GM18951 (cell line): Measurements from ENCODE around the gene GPC3.

Experiments used
- POLR2A ChIP-seq: IDR thresholded peaks from 4 replicates; pipeline ENCODE4 v1.6.1; 2011; ENCODE audit warnings: mild to moderate bottlenecking; ENCODE audit not compliant: insufficient read length, insufficient read depth; ENCODE audit errors: extremely low read depth
- in situ Hi-C: fragments of 300-500 bp; cut with MboI; formaldehyde crosslinking; loops from one replicate; pipeline ENCODE4 v1.12.0; 2022; ENCODE audit warnings: low sequenced_read_pairs, mixed read lengths, inconsistent platforms; ENCODE audit not compliant: unreplicated experiment

GPC3 gene

GRCh38 chrX:133923113-133923512 is 62.3 kb downstream of the GPC3 start:
- in situ Hi-C loops: no loop called here
- no peak for TF ChIP-seq POLR2A

DNA sequence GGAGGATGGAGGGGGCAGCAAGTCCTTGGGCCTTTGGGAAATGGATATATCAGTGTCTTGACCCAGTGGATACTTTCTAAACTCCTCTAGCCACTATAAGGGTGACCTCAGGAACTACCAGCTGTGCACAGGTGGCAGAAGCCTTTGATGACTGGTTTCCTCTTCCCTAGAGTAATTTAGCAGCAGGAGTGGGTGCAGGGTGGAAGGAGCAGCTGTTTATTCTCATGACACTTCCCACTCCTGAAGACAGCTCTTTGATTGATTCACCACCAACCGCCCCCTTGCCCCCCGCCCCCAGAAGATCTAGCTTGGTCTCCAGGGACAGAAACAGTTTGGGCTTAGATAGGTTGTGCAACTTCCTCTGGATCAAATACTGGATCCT is 63.0 kb downstream of the GPC3 start:
- TF ChIP-seq POLR2A: no peak
- in situ Hi-C loops: no loop called here

GRCh38 chrX:133921764-133922389 is 63.5 kb downstream of the GPC3 start:
- in situ Hi-C loops: no loop called here
- no peak for TF ChIP-seq POLR2A

- in situ Hi-C loops: no loop called here
- TF ChIP-seq POLR2A: no peak
Measured at GRCh38 chrX:133921086-133921485, 64.3 kb downstream of the GPC3 start.

GRCh38 chrX:133918361-133918771 is 67.0 kb downstream of the GPC3 start:
- no peak for TF ChIP-seq POLR2A
- in situ Hi-C loops: no loop called here

DNA sequence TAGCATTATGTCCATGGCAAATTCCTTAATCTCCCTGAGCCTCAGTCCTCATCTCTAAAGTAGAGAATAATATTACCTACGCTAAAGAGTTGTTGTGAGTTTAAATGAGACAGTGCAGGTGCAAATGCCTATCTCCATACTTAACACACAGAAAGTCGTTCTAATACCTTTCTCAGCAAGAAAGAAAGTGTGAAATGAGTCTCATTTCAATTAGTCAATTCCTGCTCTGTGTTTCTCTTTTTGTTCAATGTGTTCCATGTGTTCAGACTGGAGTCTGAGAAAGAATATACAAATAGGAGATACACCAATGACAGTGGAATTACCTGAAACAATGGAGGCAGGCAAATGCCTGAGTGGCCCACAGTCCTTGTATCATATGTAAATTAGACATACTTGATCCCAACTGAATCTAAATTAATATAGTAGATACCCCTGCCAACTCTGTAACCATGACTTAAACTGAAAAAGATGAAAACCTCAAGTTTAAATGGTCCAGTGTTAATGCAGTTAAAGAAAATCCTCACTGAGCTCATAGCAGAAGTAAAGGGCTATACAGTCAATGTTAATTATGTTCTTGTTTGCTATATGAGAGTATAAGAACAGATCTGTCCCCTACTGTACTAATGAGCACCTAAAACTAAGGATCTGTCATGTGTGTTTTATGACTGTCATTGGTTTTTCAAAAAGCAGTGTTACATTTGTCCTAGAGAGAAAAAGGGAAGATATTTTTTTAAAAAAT is 68.2 kb downstream of the GPC3 start:
- in situ Hi-C loops: no loop called here
- no peak for TF ChIP-seq POLR2A

GRCh38 chrX:133913658-133914388 is 71.6 kb downstream of the GPC3 start:
- in situ Hi-C loops: no loop called here
- TF ChIP-seq POLR2A: no peak

GRCh38 chrX:133913009-133913408 is 72.4 kb downstream of the GPC3 start:
- TF ChIP-seq POLR2A: no peak
- in situ Hi-C loops: no loop called here

- in situ Hi-C loops: no loop called here
- no peak for TF ChIP-seq POLR2A
Measured at GRCh38 chrX:133911825-133912495, 73.4 kb downstream of the GPC3 start.

DNA sequence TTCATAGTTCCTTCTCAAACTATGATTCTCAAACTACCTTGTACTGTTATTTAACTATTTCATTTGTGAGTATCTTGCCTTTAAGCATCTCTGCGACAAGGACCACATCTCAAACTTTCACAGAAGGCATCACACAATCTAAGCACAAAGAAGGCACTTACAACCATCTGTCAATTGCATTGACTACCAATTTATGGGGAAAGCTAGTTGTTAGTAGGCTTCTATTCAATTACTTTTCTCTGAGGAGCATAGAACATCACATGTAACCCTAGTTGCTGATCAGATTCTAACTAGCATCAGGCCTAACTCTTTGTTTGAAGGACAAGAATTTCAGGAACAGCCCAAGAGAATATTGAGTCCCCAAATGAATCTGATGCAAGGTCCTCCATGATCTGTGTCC is 74.9 kb downstream of the GPC3 start:
- in situ Hi-C loops: no loop called here
- TF ChIP-seq POLR2A: no peak

- no peak for TF ChIP-seq POLR2A
- in situ Hi-C loops: no loop called here
Measured at GRCh38 chrX:133909888-133910287, 75.5 kb downstream of the GPC3 start.

DNA sequence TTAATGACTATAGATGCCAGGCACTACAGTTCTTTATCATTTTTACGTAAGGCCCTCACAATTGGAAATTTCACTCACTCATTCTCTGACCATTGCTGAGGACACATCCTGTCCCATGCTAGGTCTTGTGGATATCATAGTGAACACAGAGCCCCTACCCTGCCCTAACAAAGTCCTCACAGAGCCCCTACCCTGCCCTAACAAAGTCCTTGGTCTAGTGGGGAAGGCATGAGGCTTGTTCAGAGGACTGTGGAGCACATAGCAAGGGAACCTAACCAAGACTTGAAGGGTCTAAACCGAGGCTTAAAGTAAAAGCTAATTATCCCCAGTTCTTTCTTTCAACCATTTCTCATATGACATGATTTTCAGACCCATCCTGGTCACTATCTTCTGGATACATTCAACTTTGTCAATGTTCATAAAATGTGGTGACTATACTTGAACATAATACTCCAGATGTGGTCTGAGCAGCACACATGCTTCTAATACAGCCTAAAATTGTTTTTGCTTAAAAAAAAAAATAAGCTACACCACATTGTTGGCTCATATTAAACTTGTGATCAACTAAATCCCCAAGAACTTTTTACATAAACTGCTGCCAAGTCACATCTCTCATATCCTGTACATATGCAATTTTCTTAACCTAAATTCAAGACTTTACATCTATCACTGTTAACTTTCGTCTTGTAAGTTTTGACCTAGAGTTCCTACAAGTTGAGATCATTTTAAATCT is 77.0 kb downstream of the GPC3 start:
- in situ Hi-C loops: no loop called here
- TF ChIP-seq POLR2A: no peak

- no peak for TF ChIP-seq POLR2A
- in situ Hi-C loops: no loop called here
Measured at GRCh38 chrX:133907606-133908005, 77.8 kb downstream of the GPC3 start.
